H1 (cell line): Measurements from ENCODE around the gene DDA1. TPM values are rescaled to one million over a fixed set of nuclear protein-coding genes. Genes with fewer than 3 reads are reported as not detected.

Source experiments
- CTCF ChIA-PET: fragments of 300-600 bp; sonication (Branson Sonifier 250); formaldehyde crosslinking; loops from one replicate; lab custom pipeline; 2021; ENCODE audit not compliant: partially characterized antibody; lab: Charles Lee
- POLR2A ChIA-PET: fragments of 300-600 bp; sonication (Branson Sonifier 250); formaldehyde crosslinking; loops from one replicate; lab custom pipeline; 2021; ENCODE audit warnings: inconsistent platforms; ENCODE audit not compliant: partially characterized antibody; lab: Charles Lee
- DNase-seq, 2 experiments: peaks; one replicate each; pipeline versions ENCODE4 v3.0.0 to v3.0.0-alpha.2; 2010 to 2022; ENCODE audit warnings: low spot score in 2 of 2, low read depth in 1 of 2, mixed read lengths in 1 of 2
- FAIRE-seq: peaks from 2 replicates; lab custom pipeline; 2011; peaks lifted over from hg19 to GRCh38; lab: Jason Lieb, UNC
- H2AFZ ChIP-seq: 2 replicates; pipeline ENCODE4 v1.8.1; 2012; ENCODE audit warnings: low read length, inconsistent platforms
- H2AK5ac ChIP-seq: 2 replicates; pipeline ENCODE4 v1.6.1; 2013; ENCODE audit warnings: low read depth, low read length
- H2BK120ac ChIP-seq: replicated peaks from 2 replicates; pipeline ENCODE3; 2013; ENCODE audit warnings: low read depth, low read length, inconsistent platforms
- H2BK12ac ChIP-seq: 2 replicates; pipeline ENCODE4 v1.6.1; 2013; ENCODE audit warnings: low read depth, low read length
- H2BK15ac ChIP-seq: 2 replicates; pipeline ENCODE4 v1.6.1; 2013; ENCODE audit warnings: low read length
- H2BK20ac ChIP-seq: 2 replicates; pipeline ENCODE4 v1.6.1; 2013; ENCODE audit warnings: low read length
- H2BK5ac ChIP-seq: 2 replicates; pipeline ENCODE4 v1.6.1; 2013; ENCODE audit warnings: low read depth, low read length
- H3K14ac ChIP-seq: 2 replicates; pipeline ENCODE4 v1.6.1; 2013; ENCODE audit warnings: inconsistent platforms; ENCODE audit not compliant: insufficient read length
- H3K18ac ChIP-seq: 2 replicates; pipeline ENCODE4 v1.6.1; 2013; ENCODE audit warnings: low read length; ENCODE audit errors: extremely low read depth
- H3K23ac ChIP-seq: 2 replicates; pipeline ENCODE4 v1.6.1; 2013; ENCODE audit warnings: inconsistent platforms; ENCODE audit not compliant: insufficient read length
- H3K23me2 ChIP-seq: 2 replicates; pipeline ENCODE4 v1.6.1; 2013; ENCODE audit warnings: low read depth, low read length
- H3K27ac ChIP-seq: 2 replicates; pipeline ENCODE4 v1.6.1; 2011; ENCODE audit warnings: low read depth, low read length, inconsistent platforms
- H3K27me3 ChIP-seq, 4 experiments: replicated peaks in 1 of 4; 1 replicate in 1 of 4; 2 replicates in 3 of 4; pipeline versions ENCODE4 v1.6.1 to v1.8.1; 2011 to 2013; ENCODE audit warnings: low read length in 3 of 4, mild to moderate bottlenecking in 3 of 4, inconsistent platforms in 2 of 4, mixed read lengths in 2 of 4, moderate library complexity in 1 of 4; ENCODE audit not compliant: control insufficient read depth in 3 of 4, insufficient read depth in 3 of 4; ENCODE audit errors: extremely low read depth in 1 of 4
- H3K36me3 ChIP-seq, 4 experiments: 2 replicates each; pipeline versions ENCODE4 v1.6.1 to v1.8.1; 2011 to 2013; ENCODE audit warnings: mild to moderate bottlenecking in 4 of 4, low read length in 3 of 4, moderate library complexity in 2 of 4, control low read depth in 1 of 4, inconsistent platforms in 1 of 4; ENCODE audit not compliant: insufficient read depth in 4 of 4, control insufficient read depth in 2 of 4
- H3K4ac ChIP-seq: replicated peaks from 2 replicates; pipeline ENCODE3; 2013; ENCODE audit warnings: low read length, low read depth, mixed read lengths, inconsistent platforms; ENCODE audit not compliant: insufficient read length
- H3K4me1 ChIP-seq, 4 experiments: replicated peaks in 1 of 4; 1 replicate in 1 of 4; 2 replicates in 3 of 4; pipeline versions ENCODE4 v1.6.1 to v1.8.1; 2011 to 2013; ENCODE audit warnings: low read length in 3 of 4, inconsistent platforms in 2 of 4, mixed read lengths in 1 of 4; ENCODE audit not compliant: insufficient read depth in 4 of 4, control insufficient read depth in 3 of 4
- H3K4me2 ChIP-seq, 2 experiments: 2 replicates each; pipeline versions ENCODE4 v1.6.1 to v1.8.1; 2011 to 2013; ENCODE audit warnings: low read depth in 2 of 2, low read length in 2 of 2, control low read depth in 1 of 2, inconsistent platforms in 1 of 2, mild to moderate bottlenecking in 1 of 2; ENCODE audit not compliant: insufficient read depth in 1 of 2
- H3K4me3 ChIP-seq, 4 experiments: fragments of 200-600, 300-600 bp in 1 of 4; sonication (generic), shearing (Covaris generic), sonication (Bioruptor Twin) in 1 of 4; 2 replicates each; pipeline versions ENCODE4 v1.5.1 to v1.8.1; 2011 to 2016; ENCODE audit warnings: low read length in 4 of 4, low read depth in 3 of 4, control low read depth in 2 of 4, inconsistent platforms in 2 of 4, mild to moderate bottlenecking in 2 of 4, mixed read lengths in 1 of 4, moderate library complexity in 1 of 4; ENCODE audit not compliant: insufficient read depth in 2 of 4; ENCODE audit errors: extremely low read depth in 1 of 4
- H3K56ac ChIP-seq: replicated peaks from 2 replicates; pipeline ENCODE3; 2013; ENCODE audit warnings: low read depth, mild to moderate bottlenecking, mixed read lengths, low read length, inconsistent platforms; ENCODE audit not compliant: insufficient read length
- H3K79me1 ChIP-seq: 2 replicates; pipeline ENCODE4 v1.6.1; 2013; ENCODE audit warnings: low read depth, low read length, control low read depth
- H3K79me2 ChIP-seq, 2 experiments: 2 replicates each; pipeline versions ENCODE4 v1.6.1 to v1.8.1; 2012 to 2013; ENCODE audit warnings: low read length in 2 of 2, mild to moderate bottlenecking in 2 of 2, inconsistent platforms in 1 of 2; ENCODE audit not compliant: insufficient read depth in 2 of 2, control insufficient read depth in 1 of 2
- H3K9ac ChIP-seq, 4 experiments: replicated peaks in 1 of 4; 1 replicate in 1 of 4; 2 replicates in 3 of 4; pipeline versions ENCODE4 v1.6.1 to v1.8.1; 2011 to 2013; ENCODE audit warnings: low read depth in 3 of 4, low read length in 3 of 4, control low read depth in 2 of 4, mild to moderate bottlenecking in 2 of 4, moderate library complexity in 2 of 4, inconsistent platforms in 1 of 4; ENCODE audit errors: extremely low read depth in 1 of 4
- H3K9me3 ChIP-seq, 2 experiments: 2 replicates each; pipeline versions ENCODE4 v1.6.1 to v1.8.1; 2012 to 2013; ENCODE audit warnings: mild to moderate bottlenecking in 2 of 2, moderate library complexity in 2 of 2, control low read depth in 1 of 2, inconsistent platforms in 1 of 2, low read depth in 1 of 2, low read length in 1 of 2, mixed read lengths in 1 of 2; ENCODE audit not compliant: insufficient read depth in 2 of 2
- H4K20me1 ChIP-seq, 2 experiments: replicated peaks in 1 of 2; 2 replicates each; pipeline versions ENCODE3 to v1.8.1; 2011 to 2013; ENCODE audit warnings: inconsistent platforms in 2 of 2, low read length in 2 of 2, mild to moderate bottlenecking in 1 of 2; ENCODE audit not compliant: insufficient read depth in 2 of 2, control insufficient read depth in 1 of 2
- H4K5ac ChIP-seq: 2 replicates; pipeline ENCODE4 v1.6.1; 2013; ENCODE audit warnings: low read length, low read depth, mixed read lengths, inconsistent platforms; ENCODE audit not compliant: insufficient read length
- H4K8ac ChIP-seq: 2 replicates; pipeline ENCODE4 v1.8.0; 2013; ENCODE audit warnings: mild to moderate bottlenecking, moderate library complexity, low read length, inconsistent platforms; ENCODE audit not compliant: insufficient read depth; ENCODE audit errors: extremely low read depth
- H4K91ac ChIP-seq: replicated peaks from 2 replicates; pipeline ENCODE3; 2013; ENCODE audit warnings: low read length, mixed read lengths, inconsistent platforms; ENCODE audit not compliant: insufficient read length
- CHD1 ChIP-seq: IDR thresholded peaks from 2 replicates; pipeline ENCODE4 v1.6.1; 2012; ENCODE audit warnings: low read depth, low read length, improper control_type of control experiment
- CREB1 ChIP-seq: IDR thresholded peaks from 2 replicates; pipeline ENCODE4 v1.6.1; 2012; ENCODE audit warnings: inconsistent platforms
- FOSL1 ChIP-seq: IDR thresholded peaks from 2 replicates; pipeline ENCODE4 v1.6.1; 2011; ENCODE audit warnings: mild to moderate bottlenecking, low read depth, low read length, moderate library complexity; ENCODE audit not compliant: insufficient read depth
- JUND ChIP-seq: IDR thresholded peaks from 2 replicates; pipeline ENCODE4 v1.6.1; 2011; ENCODE audit warnings: mild to moderate bottlenecking, improper control_type of control experiment, low read length
- KDM5A ChIP-seq: fragments of 200-600 bp; IDR thresholded peaks from 2 replicates; pipeline ENCODE4 v1.7.1; 2012; ENCODE audit warnings: mild to moderate bottlenecking, low read length, inconsistent platforms, mixed read lengths
- PHF8 ChIP-seq: fragments of 200-600 bp; sonication (generic); conservative IDR thresholded peaks from 2 replicates; pipeline ENCODE4 v1.7.1; 2012; ENCODE audit warnings: low read depth, mild to moderate bottlenecking, inconsistent platforms, low read length, moderate library complexity
- POU5F1 ChIP-seq: IDR thresholded peaks from 2 replicates; pipeline ENCODE4 v1.6.1; 2011; ENCODE audit warnings: low read depth, mild to moderate bottlenecking, low read length, moderate library complexity
- RBBP5 ChIP-seq: IDR thresholded peaks from 2 replicates; pipeline ENCODE4 v1.7.1; 2012; ENCODE audit warnings: low read depth, mild to moderate bottlenecking, inconsistent platforms, low read length, moderate library complexity, borderline replicate concordance
- RNF2 ChIP-seq: fragments of 200-900, 300-1000 bp; sonication (generic); IDR thresholded peaks from 2 replicates; pipeline ENCODE4 v1.7.1; 2016; ENCODE audit warnings: borderline replicate concordance, low read depth, mild to moderate bottlenecking, antibody characterized with exemption, low read length; ENCODE audit not compliant: poor library complexity, severe bottlenecking; ENCODE audit errors: missing control alignments
- RXRA ChIP-seq: IDR thresholded peaks from 2 replicates; pipeline ENCODE4 v1.6.1; 2011; ENCODE audit warnings: low read depth, mild to moderate bottlenecking, low read length, moderate library complexity; ENCODE audit not compliant: insufficient read depth
- SP1 ChIP-seq: IDR thresholded peaks from 2 replicates; pipeline ENCODE4 v1.6.1; 2011; ENCODE audit warnings: low read depth, low read length
- SP4 ChIP-seq: IDR thresholded peaks from 2 replicates; pipeline ENCODE4 v1.6.1; 2012; ENCODE audit warnings: low read length, inconsistent platforms
- TAF7 ChIP-seq: optimal IDR thresholded peaks from 2 replicates; pipeline ENCODE3; 2011; ENCODE audit warnings: low read depth, mild to moderate bottlenecking, inconsistent platforms, low read length, moderate library complexity, borderline replicate concordance
- TCF12 ChIP-seq: IDR thresholded peaks from 2 replicates; pipeline ENCODE4 v1.6.1; 2011; ENCODE audit warnings: low read depth, mild to moderate bottlenecking, low read length
- TEAD4 ChIP-seq: IDR thresholded peaks from 2 replicates; pipeline ENCODE4 v1.6.1; 2012; ENCODE audit warnings: low read depth, low read length, inconsistent platforms, mixed read lengths
- WGBS, 2 experiments: shearing (Covaris generic) in 1 of 2; methylation state at CpG; one replicate each; pipeline versions ENCODE4 v1.1.6 to v1.1.7; 2013 to 2015; ENCODE audit warnings: low lambda C conversion rate in 2 of 2, mixed read lengths in 2 of 2, inconsistent platforms in 1 of 2, low coverage in 1 of 2, missing lambda C conversion rate in 1 of 2; ENCODE audit not compliant: insufficient replicate concordance in 2 of 2, insufficient coverage in 1 of 2, insufficient read length in 1 of 2; ENCODE audit errors: extremely low coverage in 1 of 2, missing lambda C conversion rate in 1 of 2; 5-methylcytosine and 5-hydroxymethylcytosine counted together
- polyA plus RNA-seq, 7 experiments: library from polyadenylated mRNA; depleted of rRNA in 3 of 7; stranded (reverse) in 5 of 7; unstranded in 2 of 7; fragments of >200 nt in 5 of 7; fragments of 200-250 nt in 2 of 7; gene quantifications; 1 replicate in 5 of 7; 2 replicates in 1 of 7; 4 replicates in 1 of 7; pipeline versions ENCODE4 v1.2.1 to v1.2.3, GENCODE V29; 2011 to 2013; ENCODE audit warnings: missing spikeins in 2 of 7, mixed read lengths in 2 of 7
- total RNA-seq: library from RNA; stranded (reverse); fragmentation: NEBNext Ultra II Directional; extraction: Animal tissue kit (Norgen Biotek cat#: 25700); gene quantifications from 2 replicates; pipeline ENCODE4 v1.2.1, GENCODE V29; 2021

The DDA1 gene
- total and polyA plus RNA-seq, 2 of the 8 experiments (the other 6 are each of a cell fraction or from before 2014, with no cell fraction given), result 29.2 to 34.5 TPM

GRCh38 chr19:17268754-17269153 is 40.6 kb upstream of the DDA1 start:
- Histone ChIP-seq H4K5ac (no peak overlapping the region), H3K23ac (no peak overlapping the region), H4K20me1 (no peaks in the 10 kb centered on the region), H2AK5ac (no peak overlapping the region), H3K4me2 (no peak overlapping the region; a peak in 1 of 4 replicates), H2BK120ac (no peak overlapping the region), H3K4me3 (no peak overlapping the region), H3K27ac (no peak overlapping the region), H3K36me3 (peaks cover 5 to 18% (median 13%) of the 10 kb centered on the region in 4 experiments; a peak in 5 of 8 replicates), H4K91ac (no peak overlapping the region), H2AFZ (no peak overlapping the region), H3K9ac (no peak overlapping the region), H3K79me1 (no peaks in the 10 kb centered on the region; the same call in 1 of the 2 replicates), H2BK20ac (no peak overlapping the region), H3K9me3 (no peaks in the 10 kb centered on the region), H3K4me1 (peaks cover 0 to 8% (median 2%) of the 10 kb centered on the region in 4 experiments; a peak in 5 of 7 replicates), H4K8ac (no peak overlapping the region), H3K79me2 (peaks cover 3 to 12% of the 10 kb centered on the region in 2 experiments; a peak in 3 of 4 replicates), H3K14ac (no peak overlapping the region), H3K56ac (no peak overlapping the region), H3K23me2 (no peaks in the 10 kb centered on the region), H2BK5ac (no peak overlapping the region), H3K27me3 (no peaks in the 10 kb centered on the region), H3K18ac (no peak overlapping the region), H2BK12ac (no peak overlapping the region), H2BK15ac (no peak overlapping the region), H3K4ac (no peak overlapping the region)
- ChIA-PET CTCF (no interaction called here), POLR2A (interaction anchor here (1.5 to 12.8 kb wide), 4 partner anchors 10 to 25 kb away, joined by 6 to 113 read pairs (median 12); partner anchors contain the start of gene ANKLE1)
- 93% methylated on average over 13 of the region's 13 CpGs; no CpG with 5 or more reads in 1 of the 2 experiments for WGBS, 2 experiments
- no peak for DNase-seq
- no peak for FAIRE-seq
- TF ChIP-seq RNF2 (no peak), TCF12 (no peak), TAF7 (no peak), POU5F1 (no peak), SP1 (no peak), SP4 (no peak), TEAD4 (no peak), PHF8 (no peak), CREB1 (no peak), KDM5A (no peak), RBBP5 (no peak), FOSL1 (no peak), RXRA (no peak), CHD1 (no peak), JUND (no peak)
